Activated naive CD8-positive, alpha-beta T cell treated with anti-CD3 and anti-CD28 coated beads for 36 hours (primary cell): Measurements from ENCODE around the gene CELF3. TPM values are rescaled to one million over a fixed set of nuclear protein-coding genes. Genes with fewer than 3 reads are reported as not detected.
"Not testable (repeated sequence)": the region's sequence is repeated elsewhere in the genome, so short reads cannot be mapped to it uniquely, and the experiment has no call there.

Experiments
- DNase-seq: peaks from one replicate; pipeline ENCODE4 v3.0.0; 2021
- H3K27ac Mint-ChIP-seq: one replicate; pipeline ENCODE4 v1.8.0; 2022; ENCODE audit warnings: mild to moderate bottlenecking, moderate library complexity, mixed read lengths
- H3K27me3 Mint-ChIP-seq: one replicate; pipeline ENCODE4 v1.8.0; 2022; ENCODE audit warnings: mild to moderate bottlenecking, mixed read lengths
- H3K36me3 Mint-ChIP-seq: one replicate; pipeline ENCODE4 v1.8.0; 2021; ENCODE audit warnings: mild to moderate bottlenecking, mixed read lengths
- H3K4me1 Mint-ChIP-seq: one replicate; pipeline ENCODE4 v1.8.0; 2021; ENCODE audit warnings: mixed read lengths
- H3K4me3 Mint-ChIP-seq: one replicate; pipeline ENCODE4 v1.8.0; 2022; ENCODE audit warnings: mild to moderate bottlenecking, moderate library complexity, mixed read lengths
- H3K9me3 Mint-ChIP-seq: one replicate; pipeline ENCODE4 v1.8.0; 2022; ENCODE audit warnings: mixed read lengths
- total RNA-seq, 2 experiments: library from RNA; stranded (reverse); gene quantifications; one replicate each; pipeline ENCODE4 v1.2.3, GENCODE V29; 2021

The CELF3 gene
- total RNA-seq, 2 experiments from 2014 or later: not detected

DNA sequence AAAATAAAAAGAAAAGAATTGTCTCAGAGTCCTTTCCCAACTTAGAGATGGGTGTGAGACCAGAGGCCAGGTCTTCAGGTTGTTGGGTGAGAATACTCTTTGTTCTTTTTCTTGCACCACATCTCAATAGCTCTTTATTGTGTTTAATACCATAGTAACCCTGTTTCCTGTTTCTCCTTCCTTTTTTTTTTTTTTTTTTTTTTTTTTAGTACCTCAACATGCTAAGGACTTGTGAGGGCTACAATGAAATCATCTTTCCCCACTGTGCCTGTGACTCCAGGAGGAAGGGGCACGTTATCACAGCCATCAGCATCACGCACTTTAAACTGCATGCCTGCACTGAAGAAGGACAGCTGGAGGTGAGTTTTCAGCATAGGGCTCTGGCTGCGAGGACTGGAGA, 24.4 kb downstream of the CELF3 start:
- no peaks in the 10 kb centered on the region for H3K9me3 Mint-ChIP-seq
- no peaks in the 10 kb centered on the region for H3K27me3 Mint-ChIP-seq
- DNase-seq: no peak
- no peak overlapping the region for H3K4me3 Mint-ChIP-seq
- H3K27ac Mint-ChIP-seq: no peak overlapping the region
- no peaks in the 10 kb centered on the region for H3K4me1 Mint-ChIP-seq
- peaks cover 3% of the 10 kb centered on the region for H3K36me3 Mint-ChIP-seq

DNA sequence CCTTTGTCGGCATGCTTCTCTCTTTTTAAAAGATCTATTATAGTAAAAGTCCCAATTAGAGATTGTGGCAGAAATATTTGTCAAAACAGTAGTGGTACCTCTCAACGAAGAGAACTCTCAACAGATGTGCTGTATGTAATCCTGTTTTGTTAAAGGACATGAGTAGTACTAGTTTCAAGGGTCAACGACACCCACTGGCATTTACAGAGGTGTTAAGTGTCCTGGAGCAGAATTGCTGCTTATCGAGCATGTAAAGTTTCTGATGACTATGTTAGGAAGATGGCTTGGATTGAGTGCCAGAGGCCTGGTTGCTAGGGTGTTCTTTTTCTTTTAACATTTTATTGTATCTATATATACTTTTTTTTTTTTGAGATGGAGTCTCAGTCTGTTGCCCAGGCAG, 27.1 kb downstream of the CELF3 start:
- no peak overlapping the region for H3K27ac Mint-ChIP-seq
- peaks cover 3% of the 10 kb centered on the region for H3K36me3 Mint-ChIP-seq
- no peak overlapping the region for H3K4me3 Mint-ChIP-seq
- no peaks in the 10 kb centered on the region for H3K9me3 Mint-ChIP-seq
- no peaks in the 10 kb centered on the region for H3K27me3 Mint-ChIP-seq
- no peak for DNase-seq
- no peaks in the 10 kb centered on the region for H3K4me1 Mint-ChIP-seq

DNA sequence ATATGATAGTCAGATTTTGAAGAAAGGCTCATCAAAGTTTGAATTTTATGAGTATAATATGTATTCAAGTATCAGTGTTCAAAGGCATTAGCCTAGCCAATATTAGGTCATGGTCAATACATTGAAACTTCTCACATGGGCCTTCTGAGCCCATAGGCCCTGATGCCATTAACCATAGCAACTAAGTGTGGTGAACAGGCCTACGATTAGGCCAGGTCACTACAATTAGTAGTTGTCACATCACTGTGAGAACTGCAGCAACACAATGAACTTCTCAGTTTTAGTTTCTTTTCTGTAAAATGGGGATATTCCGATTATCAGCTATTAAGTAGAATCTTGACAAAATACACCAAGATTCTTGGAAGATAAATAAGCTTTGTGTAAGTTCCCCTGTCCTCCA, 30.0 kb downstream of the CELF3 start:
- Mint-ChIP-seq H3K4me1 (no peaks in the 10 kb centered on the region), H3K9me3 (no peaks in the 10 kb centered on the region), H3K36me3 (no peaks in the 10 kb centered on the region), H3K4me3 (no peak overlapping the region), H3K27ac (peak overlapping the region; percentile 48), H3K27me3 (no peaks in the 10 kb centered on the region)
- no peak for DNase-seq

DNA sequence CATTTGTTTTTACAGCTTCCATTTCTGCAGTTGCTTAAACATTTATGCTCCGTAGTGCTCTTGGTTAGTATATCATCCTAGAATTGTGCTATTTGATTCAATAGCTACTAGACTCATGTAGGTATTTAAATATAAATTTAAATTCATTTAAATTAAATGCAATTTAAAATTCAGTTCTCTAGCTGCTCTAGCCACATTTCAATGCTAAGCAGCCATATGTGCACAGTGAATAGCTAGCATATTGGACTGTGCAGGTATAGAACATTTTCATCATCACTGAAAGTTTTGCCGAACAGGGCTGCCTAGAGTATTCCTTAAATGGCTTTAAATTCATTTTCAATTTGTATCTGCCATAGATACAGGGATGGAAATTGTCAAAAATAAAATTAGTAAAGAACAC, 32.5 kb downstream of the CELF3 start:
- no peak overlapping the region for H3K27ac Mint-ChIP-seq
- H3K27me3 Mint-ChIP-seq: no peaks in the 10 kb centered on the region
- H3K9me3 Mint-ChIP-seq: no peaks in the 10 kb centered on the region
- no peak overlapping the region for H3K4me3 Mint-ChIP-seq
- H3K36me3 Mint-ChIP-seq: peaks cover 5% of the 10 kb centered on the region
- no peak for DNase-seq
- no peaks in the 10 kb centered on the region for H3K4me1 Mint-ChIP-seq

DNA sequence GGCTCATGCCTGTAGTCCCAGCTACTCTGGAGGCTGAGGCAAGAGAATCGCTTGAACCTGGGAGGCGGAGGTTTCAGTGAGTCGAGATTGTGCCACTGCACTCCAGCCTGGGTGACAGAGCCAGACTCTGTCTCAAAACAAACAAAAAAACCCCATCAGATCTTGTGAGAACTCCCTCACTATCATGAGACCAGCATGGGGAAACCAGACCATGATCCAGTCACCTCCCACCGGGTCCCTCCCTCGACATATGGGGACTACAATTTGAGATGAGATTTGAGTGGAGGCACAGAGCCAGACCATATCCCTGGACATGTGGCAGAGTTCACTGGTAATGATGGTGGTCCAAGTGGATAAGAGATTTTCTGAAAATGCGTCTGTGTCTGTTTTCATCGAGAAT, 33.7 kb downstream of the CELF3 start:
- H3K9me3 Mint-ChIP-seq, H3K27me3 Mint-ChIP-seq, DNase-seq, H3K36me3 Mint-ChIP-seq, H3K4me1 Mint-ChIP-seq, H3K27ac Mint-ChIP-seq, H3K4me3 Mint-ChIP-seq: not testable (repeated sequence)

DNA sequence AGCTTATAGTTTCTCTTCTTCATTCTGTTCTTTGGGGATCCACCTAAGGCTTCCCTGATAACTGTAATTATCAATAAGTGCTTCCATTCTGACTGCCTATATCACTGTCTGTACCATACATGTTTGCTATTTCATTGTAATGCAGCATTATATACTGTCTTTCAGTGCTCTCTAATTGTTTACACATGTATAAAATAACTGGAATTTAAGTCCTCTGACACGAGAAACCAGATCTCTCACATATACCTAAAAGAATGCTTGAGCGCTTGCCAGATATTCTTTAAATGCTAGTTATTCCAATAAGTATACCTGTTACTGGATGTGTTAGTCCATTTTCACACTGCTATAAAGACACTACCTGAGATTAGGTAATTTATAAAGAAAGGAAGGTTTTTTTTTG, 34.7 kb downstream of the CELF3 start:
- Mint-ChIP-seq H3K4me1 (peaks cover 2% of the 10 kb centered on the region), H3K9me3 (no peaks in the 10 kb centered on the region), H3K27me3 (no peaks in the 10 kb centered on the region), H3K36me3 (peaks cover 6% of the 10 kb centered on the region), H3K4me3 (no peak overlapping the region), H3K27ac (no peak overlapping the region)
- DNase-seq: no peak

DNA sequence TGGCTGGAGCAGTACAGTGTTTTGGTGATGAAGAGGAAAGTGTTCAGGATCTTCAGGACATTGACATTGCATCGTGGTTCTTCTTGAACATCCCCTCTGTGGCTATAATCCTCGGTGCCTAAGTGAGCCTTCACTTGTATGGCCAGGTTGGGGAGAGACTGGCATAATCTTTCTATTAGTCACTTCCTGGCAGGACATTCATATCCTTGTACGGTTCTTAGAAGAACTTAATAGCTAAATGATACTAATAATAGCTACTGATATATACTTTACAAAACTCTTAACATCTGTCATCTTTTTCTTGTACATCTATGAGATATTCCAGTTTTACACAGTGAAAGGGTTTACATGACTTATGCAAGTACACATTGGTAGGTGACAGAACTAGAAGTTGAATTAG, 35.8 kb downstream of the CELF3 start:
- Mint-ChIP-seq H3K4me3 (no peak overlapping the region), H3K36me3 (peaks cover 6% of the 10 kb centered on the region), H3K9me3 (no peaks in the 10 kb centered on the region), H3K4me1 (peaks cover 2% of the 10 kb centered on the region), H3K27me3 (no peaks in the 10 kb centered on the region), H3K27ac (no peak overlapping the region)
- no peak for DNase-seq

DNA sequence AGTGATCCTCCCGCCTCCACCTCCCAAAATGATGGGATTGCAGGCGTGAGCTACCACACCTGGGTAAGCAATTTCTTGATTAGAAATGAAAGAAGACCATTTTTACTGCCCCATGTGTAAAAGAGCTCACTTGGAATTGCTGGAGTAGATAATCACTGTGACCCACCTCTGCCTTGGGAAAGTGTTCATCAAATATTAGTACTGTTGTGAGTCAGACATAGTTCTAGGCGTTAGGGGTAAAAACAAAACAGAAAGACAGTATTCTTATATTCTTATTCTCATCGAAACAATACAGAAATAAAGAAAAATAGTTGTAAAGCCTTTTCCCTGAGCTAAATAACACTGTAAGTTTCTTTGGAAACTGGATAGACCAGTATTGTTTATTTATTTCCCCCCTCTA, 36.2 kb downstream of the CELF3 start:
- H3K27me3 Mint-ChIP-seq: no peaks in the 10 kb centered on the region
- H3K27ac Mint-ChIP-seq: no peak overlapping the region
- no peaks in the 10 kb centered on the region for H3K9me3 Mint-ChIP-seq
- no peak overlapping the region for H3K4me3 Mint-ChIP-seq
- peaks cover 2% of the 10 kb centered on the region for H3K4me1 Mint-ChIP-seq
- peaks cover 6% of the 10 kb centered on the region for H3K36me3 Mint-ChIP-seq
- DNase-seq: no peak

DNA sequence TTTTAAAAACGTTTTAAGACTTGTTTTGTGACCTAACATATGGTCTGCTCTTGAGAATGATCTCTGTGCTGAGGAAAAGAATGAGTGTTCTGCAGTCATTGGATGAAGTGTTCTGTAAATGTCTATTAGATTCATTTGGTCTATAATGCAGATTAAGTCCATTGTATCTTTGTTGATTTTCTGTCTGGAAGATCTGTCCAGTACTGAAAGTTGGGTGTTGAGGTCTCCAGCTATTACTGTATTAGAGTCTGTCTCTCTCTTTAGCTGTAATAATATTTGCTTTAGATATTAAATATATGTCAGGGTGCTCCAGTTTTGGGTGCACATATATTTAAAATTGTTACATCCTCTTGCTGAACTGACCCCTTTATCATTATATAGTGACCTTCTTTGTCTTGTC, 43.2 kb downstream of the CELF3 start:
- H3K4me3 Mint-ChIP-seq: no peak overlapping the region
- H3K27ac Mint-ChIP-seq: no peak overlapping the region

DNA sequence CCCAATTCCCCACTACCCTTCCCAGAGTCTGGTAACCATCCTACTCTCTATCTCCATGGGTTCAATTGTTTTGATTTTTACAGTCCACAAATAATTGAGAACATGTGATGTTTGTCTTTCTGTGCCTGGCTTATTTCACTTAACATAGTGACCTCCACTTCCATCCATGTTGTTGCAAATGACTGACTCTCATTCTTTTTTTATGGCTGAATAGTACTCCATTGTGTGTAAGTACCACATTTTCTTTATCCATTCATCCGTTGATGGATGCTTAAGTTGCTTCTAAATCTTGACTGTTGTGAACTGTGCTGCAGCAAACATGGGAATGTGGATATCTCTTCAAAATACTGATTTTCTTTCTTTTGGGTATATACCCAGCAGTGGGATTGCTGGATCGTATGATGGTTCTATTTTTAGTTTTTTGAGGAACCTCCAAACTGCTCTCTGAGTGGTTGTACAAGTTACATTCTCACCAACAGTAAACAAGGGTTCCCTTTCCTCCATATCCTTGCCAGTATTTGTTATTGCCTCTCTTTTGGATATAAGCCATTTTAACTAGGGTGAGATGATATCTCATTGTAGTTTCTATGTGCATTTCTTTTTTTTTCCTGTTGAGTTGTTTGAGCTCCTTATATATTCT, 46.4 kb downstream of the CELF3 start:
- not testable (repeated sequence) for H3K27ac Mint-ChIP-seq, H3K27me3 Mint-ChIP-seq, H3K4me3 Mint-ChIP-seq, H3K9me3 Mint-ChIP-seq, H3K4me1 Mint-ChIP-seq, DNase-seq
- peaks cover 40% of the 10 kb centered on the region for H3K36me3 Mint-ChIP-seq

More for the DNA sequence above, 43.2 kb downstream of the CELF3 start:
- H3K27me3 Mint-ChIP-seq: no peaks in the 10 kb centered on the region
- peaks cover 5% of the 10 kb centered on the region for H3K9me3 Mint-ChIP-seq
- H3K4me1 Mint-ChIP-seq: peaks cover 2% of the 10 kb centered on the region
- peaks cover 37% of the 10 kb centered on the region for H3K36me3 Mint-ChIP-seq
- DNase-seq: no peak

DNA sequence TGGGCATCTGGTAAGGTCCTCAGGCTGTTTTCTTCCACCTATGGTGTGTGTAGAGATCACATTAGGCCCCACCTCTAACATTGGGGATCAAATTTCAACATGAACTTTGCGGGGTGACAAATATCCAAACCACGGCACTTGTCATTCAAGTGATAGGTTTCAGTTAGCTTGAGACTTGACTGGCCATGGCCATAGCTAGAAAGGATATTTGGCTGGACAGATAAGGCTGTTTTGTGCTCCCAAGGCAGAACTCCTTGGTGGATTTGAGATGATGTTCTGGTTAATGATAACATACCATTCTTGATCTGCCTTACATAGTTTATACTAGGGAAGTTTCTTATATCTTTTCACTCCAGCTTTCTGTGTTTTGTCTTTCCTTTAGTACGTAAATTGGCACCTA, 48.5 kb downstream of the CELF3 start:
- no peak overlapping the region for H3K4me3 Mint-ChIP-seq
- peaks cover 2% of the 10 kb centered on the region for H3K4me1 Mint-ChIP-seq
- H3K36me3 Mint-ChIP-seq: peaks cover 33% of the 10 kb centered on the region
- H3K9me3 Mint-ChIP-seq: peaks cover 5% of the 10 kb centered on the region
- no peak overlapping the region for H3K27ac Mint-ChIP-seq
- no peak for DNase-seq
- H3K27me3 Mint-ChIP-seq: no peaks in the 10 kb centered on the region

DNA sequence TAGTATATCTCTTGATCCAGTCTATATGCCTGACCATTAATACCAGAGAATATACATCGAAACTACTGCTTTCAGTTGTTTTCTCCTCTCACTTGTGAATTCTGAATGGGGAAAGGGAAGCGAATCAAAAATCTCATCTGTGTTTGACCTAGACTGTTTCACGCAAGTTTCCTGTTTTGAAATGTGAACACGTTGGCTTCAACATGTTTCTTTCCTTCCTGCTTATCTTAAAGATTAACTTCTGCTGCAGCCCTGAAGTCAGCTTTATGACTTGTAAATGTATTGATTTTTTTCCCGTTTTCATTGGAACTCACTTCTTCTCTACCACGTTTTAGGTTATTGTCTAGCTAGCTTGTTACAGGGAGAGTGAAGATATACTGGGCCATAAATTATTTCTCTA, 54.9 kb downstream of the CELF3 start:
- no peak for DNase-seq
- Mint-ChIP-seq H3K9me3 (no peaks in the 10 kb centered on the region), H3K36me3 (peaks cover 15% of the 10 kb centered on the region), H3K27ac (peak overlapping the region; percentile 59), H3K27me3 (no peaks in the 10 kb centered on the region), H3K4me3 (no peak overlapping the region), H3K4me1 (peaks cover 6% of the 10 kb centered on the region)

DNA sequence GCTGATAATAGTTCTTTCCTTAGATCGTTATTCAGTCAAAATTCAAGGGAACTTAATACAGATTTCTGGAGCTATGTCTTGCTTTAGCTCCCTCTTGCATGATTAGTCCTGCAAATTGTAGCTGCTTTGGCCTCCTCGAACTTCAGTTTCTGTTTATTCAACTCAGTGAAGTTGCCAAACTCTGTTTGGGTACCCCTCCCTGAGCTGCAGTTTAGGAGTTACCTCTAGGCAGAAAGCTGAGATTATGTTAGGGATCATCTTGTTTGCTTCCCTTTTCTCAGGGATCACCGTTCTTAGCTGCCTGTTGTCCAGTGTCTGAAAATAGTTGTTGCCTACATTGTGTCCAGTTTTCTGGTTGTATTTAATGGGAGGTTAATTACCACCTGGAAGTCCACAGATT, 61.2 kb downstream of the CELF3 start:
- peaks cover 7% of the 10 kb centered on the region for H3K4me1 Mint-ChIP-seq
- no peak overlapping the region for H3K4me3 Mint-ChIP-seq
- DNase-seq: no peak
- H3K27me3 Mint-ChIP-seq: no peaks in the 10 kb centered on the region
- H3K9me3 Mint-ChIP-seq: no peaks in the 10 kb centered on the region
- no peak overlapping the region for H3K27ac Mint-ChIP-seq
- H3K36me3 Mint-ChIP-seq: peaks cover 17% of the 10 kb centered on the region

DNA sequence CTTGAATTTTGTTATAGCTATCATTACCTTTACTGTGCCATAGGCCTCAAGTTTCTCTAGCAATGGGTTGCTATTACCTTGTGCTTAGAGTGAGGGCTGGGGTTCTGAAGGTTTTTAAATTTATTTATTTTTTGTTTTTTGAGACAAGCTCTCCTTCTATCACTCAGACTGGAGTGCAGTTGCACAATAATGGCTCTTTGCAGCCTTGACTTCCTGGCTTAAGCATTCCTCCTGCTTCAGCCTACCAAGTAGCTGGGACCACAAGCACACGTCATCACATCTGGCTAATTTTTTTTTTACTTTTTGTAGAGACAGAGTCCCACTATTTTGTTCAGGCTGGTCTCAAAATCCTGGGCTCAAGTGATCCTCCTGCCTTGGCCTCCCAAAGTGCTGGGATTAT, 63.2 kb downstream of the CELF3 start:
- H3K36me3 Mint-ChIP-seq: peaks cover 23% of the 10 kb centered on the region
- H3K4me1 Mint-ChIP-seq: peaks cover 7% of the 10 kb centered on the region
- H3K4me3 Mint-ChIP-seq: no peak overlapping the region
- H3K27ac Mint-ChIP-seq: no peak overlapping the region
- H3K9me3 Mint-ChIP-seq: no peaks in the 10 kb centered on the region
- DNase-seq: no peak
- no peaks in the 10 kb centered on the region for H3K27me3 Mint-ChIP-seq
